ENCODE measurements around the gene CHST1.
A peak's percentile ranks its signal among the peaks of the same experiment; 100 is the strongest.

The CHST1 gene

DNA sequence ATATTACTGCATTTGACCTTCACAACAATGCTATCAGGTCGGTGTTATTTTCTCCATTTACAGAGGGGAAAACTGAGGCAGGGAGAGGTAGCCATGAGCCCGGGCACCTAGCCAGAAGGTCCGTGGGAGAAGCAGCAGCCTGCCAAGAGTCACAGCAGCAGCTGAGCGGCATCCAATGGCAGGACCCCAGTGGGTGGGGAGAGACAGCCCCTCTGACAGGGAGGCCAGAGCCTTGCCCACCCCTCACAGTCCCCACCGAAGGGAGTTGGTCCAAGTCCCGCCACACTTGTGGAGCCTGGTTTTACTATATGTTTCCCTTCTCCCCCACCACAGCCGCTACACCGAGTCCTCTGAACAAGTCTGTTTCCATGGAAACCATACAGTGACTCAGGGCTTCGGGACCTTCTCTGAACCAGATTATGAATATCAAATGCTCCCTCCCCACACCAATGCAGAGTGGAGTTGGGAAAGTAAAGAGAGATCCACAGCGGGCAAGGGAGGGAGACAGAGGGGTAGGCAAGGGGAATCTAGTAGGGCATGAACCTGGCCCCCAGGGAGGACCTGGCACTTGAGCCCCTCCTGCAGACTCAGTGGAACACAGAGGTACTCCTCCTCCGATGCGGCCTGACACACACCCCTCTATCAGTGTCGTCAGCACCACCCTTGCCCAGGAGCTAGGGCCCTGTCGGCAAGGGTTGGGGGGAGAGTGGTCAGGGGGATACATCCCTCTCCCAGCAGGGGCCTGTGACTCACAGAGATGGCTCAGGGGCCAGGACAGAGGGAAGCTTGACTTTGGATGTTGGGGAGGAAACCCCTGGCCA is 2.5 kb downstream of the CHST1 start:
- Histone ChIP-seq H3K27ac (peak overlapping the region in 1 of 11 experiments; percentile 53; a peak in 1 of 22 replicates), H3K9me3 (replicated peaks in 1 of 11) (no peaks in the 10 kb centered on the region), H3K27me3 (peaks cover 80 to 100% (median 93%) of the 10 kb centered on the region in 11 experiments), H3K9ac (peak overlapping the region in 1 of 11 experiments; percentile 28; a peak in 1 of 22 replicates), H4K20me1 (peaks cover 0 to 86% (median 41%) of the 10 kb centered on the region in 11 experiments; a peak in 17 of 22 replicates), H3K4me2 (peak overlapping the region in 5 of 11 experiments; percentile 8 to 58 (median 16); a peak in 3 of 22 replicates), H3K36me3 (no peaks in the 10 kb centered on the region), H3K4me1 (peaks cover 27 to 49% (median 31%) of the 10 kb centered on the region in 10 experiments), H3K4me3 (no peak overlapping the region)
- no peak for TF ChIP-seq Cebpa-rat (IDR thresholded peaks at IDR 0.05)

DNA sequence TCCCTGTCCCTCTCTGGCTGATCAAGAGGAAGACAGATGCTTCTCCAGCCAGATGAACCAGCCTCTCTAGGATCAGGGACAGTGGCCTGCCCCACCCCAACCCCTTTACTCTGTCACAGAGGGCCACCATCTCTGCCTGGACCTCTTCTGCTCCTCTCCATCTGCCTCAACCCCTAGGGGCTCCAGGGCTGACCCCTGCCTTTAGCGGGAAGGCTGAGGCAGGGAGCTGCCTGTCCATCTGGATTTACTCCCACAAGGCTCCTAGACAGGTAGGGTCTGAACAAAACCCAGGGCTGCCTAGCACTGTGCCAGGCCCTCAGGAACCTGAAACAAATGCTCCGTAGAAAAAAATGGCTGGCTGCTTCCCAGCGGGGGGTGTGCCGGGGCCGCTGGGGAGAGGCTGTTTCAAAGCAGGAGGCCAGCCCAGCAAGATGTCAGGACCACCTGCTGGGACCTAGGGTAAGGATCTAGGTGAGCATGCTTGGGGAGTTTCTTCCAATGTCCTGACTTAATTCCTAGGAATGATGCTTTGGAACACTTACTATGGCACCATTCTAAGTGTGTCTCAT is 3.2 kb downstream of the CHST1 start:
- H3K9ac ChIP-seq, result peak overlapping the region in 1 of 11 experiments; percentile 28; a peak in 1 of 22 replicates
- TF ChIP-seq Cebpa-rat (IDR thresholded peaks at IDR 0.05), result no peak
- no peaks in the 10 kb centered on the region for H3K9me3 ChIP-seq (replicated peaks in 1 of 11)
- peaks cover 27 to 53% (median 33%) of the 10 kb centered on the region in 10 experiments for H3K4me1 ChIP-seq
- peak overlapping the region in 1 of 11 experiments; percentile 58; a peak in 1 of 22 replicates for H3K4me2 ChIP-seq
- H3K27me3 ChIP-seq, result peaks cover 73 to 99% (median 86%) of the 10 kb centered on the region in 11 experiments
- H3K27ac ChIP-seq, result peak overlapping the region in 1 of 11 experiments; percentile 53; a peak in 1 of 22 replicates
- H3K36me3 ChIP-seq, result no peaks in the 10 kb centered on the region
- no peak overlapping the region for H3K4me3 ChIP-seq
- peaks cover 0 to 86% (median 41%) of the 10 kb centered on the region in 11 experiments; a peak in 17 of 22 replicates for H4K20me1 ChIP-seq

DNA sequence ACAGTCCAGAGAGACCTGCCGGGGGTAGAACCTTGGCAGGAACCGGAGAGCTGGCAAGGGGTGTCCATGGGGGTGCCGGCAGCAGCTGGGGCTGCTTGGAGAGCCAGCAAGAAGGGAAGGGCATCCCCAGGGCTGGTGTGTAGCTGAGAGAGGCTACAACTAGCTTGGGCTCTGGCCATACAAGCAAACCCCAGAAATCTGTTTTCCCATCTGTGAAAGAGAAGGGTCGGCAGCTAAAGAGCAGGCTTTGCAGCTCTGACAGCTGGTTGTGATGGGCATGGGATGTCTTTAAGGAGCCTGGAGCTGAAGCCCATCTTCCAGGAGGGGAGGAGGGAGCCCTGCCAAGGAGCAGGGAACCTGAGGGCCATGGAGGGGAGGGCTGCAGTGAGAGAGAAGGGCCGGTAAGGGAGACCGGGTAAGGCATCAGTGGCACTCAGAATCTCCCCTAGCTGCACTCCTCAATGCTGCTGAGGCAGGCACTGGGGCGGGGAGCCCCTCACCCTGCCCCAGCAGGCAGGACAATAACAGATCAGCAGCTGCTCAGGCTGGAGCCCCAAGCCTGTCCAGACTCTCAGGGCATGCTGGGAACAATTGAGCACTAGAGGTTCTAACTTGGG is 3.9 kb downstream of the CHST1 start:
- Histone ChIP-seq H3K9ac (no peak overlapping the region), H3K27ac (peak overlapping the region in 1 of 11 experiments; percentile 53; a peak in 1 of 22 replicates), H3K36me3 (no peaks in the 10 kb centered on the region), H3K27me3 (peaks cover 66 to 93% (median 79%) of the 10 kb centered on the region in 11 experiments), H3K9me3 (replicated peaks in 1 of 11) (no peaks in the 10 kb centered on the region), H3K4me1 (peaks cover 27 to 53% (median 33%) of the 10 kb centered on the region in 10 experiments), H4K20me1 (peaks cover 0 to 80% (median 35%) of the 10 kb centered on the region in 11 experiments; a peak in 17 of 22 replicates), H3K4me2 (no peak overlapping the region), H3K4me3 (no peak overlapping the region)
- no peak for TF ChIP-seq Cebpa-rat (IDR thresholded peaks at IDR 0.05)

DNA sequence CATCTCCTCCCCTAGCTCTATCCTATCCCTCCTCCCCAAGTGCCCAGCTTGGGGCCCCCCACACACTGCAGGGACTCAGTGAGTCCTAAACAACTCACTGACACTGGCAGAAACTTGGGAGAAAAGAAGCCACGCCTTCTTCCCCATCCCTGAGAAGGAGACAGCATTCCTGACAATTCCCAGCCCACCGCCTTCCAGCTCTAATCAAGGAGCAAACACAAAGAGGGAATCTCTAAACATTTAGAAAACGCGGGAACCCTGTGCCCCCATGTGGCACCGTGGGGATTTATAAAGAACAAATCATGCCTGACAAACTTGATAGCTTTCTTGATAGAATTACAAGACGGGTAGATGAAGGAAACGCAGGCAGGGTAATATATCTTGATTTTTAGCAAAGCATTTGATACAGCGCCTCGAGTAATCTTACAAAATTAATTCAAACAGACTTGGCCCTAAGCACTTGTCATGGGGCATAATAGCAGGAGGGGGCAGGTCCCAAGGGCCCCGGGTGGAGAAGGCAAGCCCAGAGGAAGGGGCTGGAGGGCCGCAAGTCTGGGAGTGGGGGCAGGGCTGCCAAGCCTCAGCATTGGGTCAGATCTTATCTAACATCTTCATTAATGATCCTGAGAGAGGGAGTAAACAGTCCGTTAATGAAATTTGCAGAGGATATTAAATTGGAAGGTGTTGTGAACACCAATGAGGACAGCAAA is 4.5 kb downstream of the CHST1 start:
- no peak overlapping the region for H3K4me2 ChIP-seq
- no peaks in the 10 kb centered on the region for H3K9me3 ChIP-seq (replicated peaks in 1 of 11)
- no peak overlapping the region for H3K4me3 ChIP-seq
- no peak for TF ChIP-seq Cebpa-rat (IDR thresholded peaks at IDR 0.05)
- peaks cover 60 to 86% (median 73%) of the 10 kb centered on the region in 11 experiments for H3K27me3 ChIP-seq
- H3K9ac ChIP-seq, result no peak overlapping the region
- no peaks in the 10 kb centered on the region for H3K36me3 ChIP-seq
- H3K4me1 ChIP-seq, result peaks cover 27 to 50% (median 33%) of the 10 kb centered on the region in 10 experiments
- H3K27ac ChIP-seq, result no peak overlapping the region; a peak in 1 of 22 replicates
- peaks cover 0 to 74% (median 29%) of the 10 kb centered on the region in 11 experiments; a peak in 17 of 22 replicates for H4K20me1 ChIP-seq

DNA sequence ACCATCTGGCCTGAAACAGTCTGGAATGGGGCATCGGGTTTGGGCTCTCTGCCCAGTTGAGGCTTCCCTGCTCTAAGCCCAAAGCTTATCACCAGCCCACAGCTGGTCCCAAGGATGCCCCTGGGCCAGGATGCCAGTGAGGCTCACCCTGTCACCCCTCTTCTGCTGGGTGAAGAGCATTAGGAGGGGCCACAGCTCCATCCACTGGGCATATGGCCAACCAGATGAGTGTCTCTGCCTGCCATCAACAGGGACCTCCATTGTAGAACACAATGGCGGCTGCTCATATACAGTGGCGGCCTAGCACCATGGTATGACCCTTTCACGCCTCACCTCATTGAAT is 5.6 kb downstream of the CHST1 start:
- no peak overlapping the region for H3K4me2 ChIP-seq
- no peak overlapping the region for H3K4me3 ChIP-seq
- H3K27me3 ChIP-seq, result peaks cover 49 to 75% (median 65%) of the 10 kb centered on the region in 11 experiments
- H3K9ac ChIP-seq, result no peak overlapping the region
- no peak for TF ChIP-seq Cebpa-rat (IDR thresholded peaks at IDR 0.05)
- peaks cover 0 to 71% (median 23%) of the 10 kb centered on the region in 11 experiments; a peak in 17 of 22 replicates for H4K20me1 ChIP-seq
- H3K27ac ChIP-seq, result no peak overlapping the region
- peaks cover 22 to 48% (median 32%) of the 10 kb centered on the region in 10 experiments for H3K4me1 ChIP-seq
- H3K36me3 ChIP-seq, result no peaks in the 10 kb centered on the region
- H3K9me3 ChIP-seq (replicated peaks in 1 of 11), result no peaks in the 10 kb centered on the region

DNA sequence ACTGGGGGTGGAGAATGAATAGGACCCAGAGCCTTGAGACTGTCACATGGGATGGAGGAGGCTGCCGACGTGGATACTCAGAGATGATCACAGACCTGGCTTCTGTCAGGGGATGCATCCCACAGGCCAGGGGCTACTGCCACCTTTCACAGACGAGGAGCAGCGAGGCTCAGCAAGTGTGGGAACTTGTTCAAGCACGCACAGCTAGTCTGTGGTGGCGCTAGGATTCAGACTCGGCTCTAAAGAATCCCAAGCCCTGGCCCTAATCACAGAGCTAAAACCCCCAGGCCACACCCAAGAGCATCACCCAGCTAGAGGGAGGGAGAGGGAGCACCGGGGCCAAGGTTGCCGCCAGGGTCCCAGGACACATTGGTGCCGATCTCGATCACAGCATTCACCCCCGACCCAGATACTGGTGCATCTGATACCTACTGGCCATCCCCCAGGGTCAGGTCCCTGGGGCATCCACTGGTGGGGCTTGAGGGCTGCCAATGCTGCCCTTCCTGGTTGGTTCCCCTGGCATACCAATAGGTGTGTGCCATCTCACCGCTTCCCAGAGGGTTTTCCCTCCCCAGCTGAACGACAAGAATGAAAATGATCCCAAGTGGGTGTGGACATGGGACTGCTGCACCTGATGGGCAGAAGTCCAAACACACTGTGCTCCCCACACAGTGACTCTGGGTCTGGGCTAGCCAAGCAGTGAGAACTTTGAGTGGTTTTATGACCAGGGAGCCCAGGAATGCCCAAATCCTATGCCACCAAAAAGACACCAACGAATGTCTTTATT is 6.2 kb downstream of the CHST1 start:
- Histone ChIP-seq H4K20me1 (peaks cover 0 to 69% (median 18%) of the 10 kb centered on the region in 11 experiments; a peak in 17 of 22 replicates), H3K4me3 (no peak overlapping the region), H3K4me1 (peaks cover 16 to 43% (median 27%) of the 10 kb centered on the region in 10 experiments), H3K9ac (no peak overlapping the region; a peak in 1 of 22 replicates), H3K27me3 (peaks cover 43 to 69% (median 60%) of the 10 kb centered on the region in 11 experiments), H3K9me3 (replicated peaks in 1 of 11) (no peaks in the 10 kb centered on the region), H3K4me2 (peak overlapping the region; percentile 45 to 80 (median 61); a peak in 21 of 22 replicates), H3K27ac (no peak overlapping the region), H3K36me3 (no peaks in the 10 kb centered on the region)
- TF ChIP-seq Cebpa-rat (IDR thresholded peaks at IDR 0.05), result no peak

DNA sequence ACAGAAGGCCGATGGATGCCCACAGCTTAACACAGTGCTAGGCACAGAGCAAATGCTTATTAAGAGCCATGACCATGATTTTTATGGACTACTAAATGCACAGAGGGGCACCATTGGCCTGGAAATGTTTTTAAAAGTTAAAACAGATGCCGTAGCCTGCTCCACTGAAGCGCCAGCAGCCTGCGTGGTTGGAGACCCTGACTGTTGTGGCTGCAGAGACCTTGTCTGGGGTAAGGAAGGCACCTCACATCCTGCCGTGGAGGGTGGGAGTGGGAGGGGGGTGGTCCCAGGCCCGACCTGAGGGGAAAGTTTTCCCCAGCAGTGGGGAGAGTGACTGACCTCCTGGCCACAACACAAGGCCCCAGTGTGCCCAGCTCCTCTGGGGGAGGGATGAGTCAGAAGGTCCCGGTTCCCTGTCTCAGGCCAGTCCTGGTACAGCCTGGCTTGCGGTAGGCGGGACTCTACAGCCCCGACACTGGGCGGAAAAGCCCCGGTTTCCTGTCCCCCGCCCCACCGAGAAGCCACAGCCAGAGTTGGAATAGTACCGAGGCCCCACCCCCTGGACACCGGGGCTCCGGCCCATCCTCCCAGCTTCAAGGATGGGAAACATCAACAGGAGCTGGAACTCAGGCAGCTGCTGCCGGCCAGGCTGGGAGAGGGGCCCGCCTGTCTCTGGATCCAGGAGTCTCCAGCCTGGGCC is 7.0 kb downstream of the CHST1 start:
- peak overlapping the region in 2 of 11 experiments; percentile 2 to 28; a peak in 1 of 22 replicates for H3K27ac ChIP-seq
- peaks cover 10 to 35% (median 21%) of the 10 kb centered on the region in 10 experiments for H3K4me1 ChIP-seq
- TF ChIP-seq Cebpa-rat (IDR thresholded peaks at IDR 0.05), result no peak
- H3K9me3 ChIP-seq (replicated peaks in 1 of 11), result no peaks in the 10 kb centered on the region
- H4K20me1 ChIP-seq, result peaks cover 0 to 64% (median 11%) of the 10 kb centered on the region in 11 experiments; a peak in 10 of 22 replicates
- H3K36me3 ChIP-seq, result no peaks in the 10 kb centered on the region
- H3K9ac ChIP-seq, result no peak overlapping the region; a peak in 1 of 22 replicates
- H3K27me3 ChIP-seq, result peaks cover 35 to 62% (median 52%) of the 10 kb centered on the region in 11 experiments
- no peak overlapping the region for H3K4me3 ChIP-seq
- peak overlapping the region; percentile 45 to 80 (median 61); a peak in 21 of 22 replicates for H3K4me2 ChIP-seq
